Hematopoietic multipotent progenitor cell treated with erythropoietin and hydrocortisone succinate and interleukin-3 and kit ligand, for 8 days (in vitro differentiated cells): ENCODE results near the gene KITLG.
"Not testable (repeated sequence)": the region's sequence is repeated elsewhere in the genome, so short reads cannot be mapped to it uniquely, and the experiment has no call there.

Experiments
- DNase-seq: peaks from one replicate; pipeline ENCODE4 v3.0.0-alpha.2; 2015

The KITLG gene

GRCh38 chr12:88472248-88472647 lies 108.0 kb downstream of the KITLG start:
- DNase-seq, result no peak

- DNase-seq, result no peak
Observed at GRCh38 chr12:88471331-88472045, 108.8 kb downstream of the KITLG start.

GRCh38 chr12:88469154-88469553 lies 111.1 kb downstream of the KITLG start:
- DNase-seq, result no peak

- no peak for DNase-seq
Observed at GRCh38 chr12:88468581-88468980, 111.7 kb downstream of the KITLG start.

GRCh38 chr12:88466708-88467107 lies 113.6 kb downstream of the KITLG start:
- not testable (repeated sequence) for DNase-seq

GRCh38 chr12:88458327-88458726 lies 121.9 kb downstream of the KITLG start:
- no peak for DNase-seq

- DNase-seq, result no peak
Observed at GRCh38 chr12:88453323-88453722, 126.9 kb downstream of the KITLG start.

- no peak for DNase-seq
Observed at GRCh38 chr12:88451205-88451604, 129.1 kb downstream of the KITLG start.

GRCh38 chr12:88450136-88450535 lies 130.1 kb downstream of the KITLG start:
- DNase-seq, result no peak

GRCh38 chr12:88448337-88448915 lies 131.8 kb downstream of the KITLG start:
- DNase-seq, result no peak

GRCh38 chr12:88445705-88446394 lies 134.4 kb downstream of the KITLG start:
- DNase-seq, result no peak

GRCh38 chr12:88444481-88444880 lies 135.8 kb downstream of the KITLG start:
- no peak for DNase-seq
